GM23338 (cell line): ENCODE measurements around the gene MAMDC2. TPM values are rescaled to one million over a fixed set of nuclear protein-coding genes. Genes with fewer than 3 reads are reported as not detected.

Source experiments
- ATAC-seq: fragments of 200-7000 bp; cut with Tn5 transposase; 3 replicates; pipeline ENCODE4 v1.9.1; 2020
- DNase-seq: peaks from one replicate; pipeline ENCODE4 v3.0.0-alpha.2; 2015; ENCODE audit warnings: low spot score
- H2AFZ ChIP-seq: fragments of 200-600 bp; sonication (generic); 2 replicates; pipeline ENCODE4 v1.8.0; 2016; ENCODE audit warnings: antibody characterized with exemption, mild to moderate bottlenecking, moderate library complexity
- H3F3A ChIP-seq: fragments of 200-600 bp; sonication (generic); replicated peaks from 2 replicates; pipeline ENCODE4 v1.8.0; 2017; ENCODE audit warnings: antibody characterized with exemption, mixed run types, low read depth
- H3K27ac ChIP-seq: fragments of 200-600 bp; sonication (generic); 2 replicates; pipeline ENCODE4 v1.6.1; 2016; ENCODE audit warnings: low read depth
- H3K27me3 ChIP-seq: fragments of 200-600 bp; sonication (generic); 2 replicates; pipeline ENCODE4 v1.8.0; 2016; ENCODE audit warnings: mild to moderate bottlenecking, mixed run types, moderate library complexity; ENCODE audit not compliant: insufficient read depth
- H3K36me3 ChIP-seq: fragments of 200-600 bp; sonication (generic); 2 replicates; pipeline ENCODE4 v1.8.0; 2016; ENCODE audit warnings: mild to moderate bottlenecking; ENCODE audit not compliant: insufficient read depth
- H3K4me1 ChIP-seq: fragments of 200-600 bp; sonication (generic); 2 replicates; pipeline ENCODE4 v1.8.0; 2016; ENCODE audit warnings: mild to moderate bottlenecking, moderate library complexity; ENCODE audit not compliant: insufficient read depth
- H3K4me2 ChIP-seq: fragments of 200-600 bp; sonication (generic); 2 replicates; pipeline ENCODE4 v1.7.1; 2017; ENCODE audit warnings: mixed run types
- H3K4me3 ChIP-seq: fragments of 200-600 bp; sonication (generic); 2 replicates; pipeline ENCODE4 v1.6.1; 2016; ENCODE audit warnings: mixed run types
- H3K79me2 ChIP-seq: fragments of 200-600 bp; sonication (generic); replicated peaks from 2 replicates; pipeline ENCODE4 v1.8.0; 2017; ENCODE audit warnings: mild to moderate bottlenecking; ENCODE audit not compliant: insufficient read depth
- H3K9me2 ChIP-seq: fragments of 200-600 bp; sonication (generic); 2 replicates; pipeline ENCODE4 v1.8.0; 2017; ENCODE audit not compliant: insufficient read depth
- H4K20me1 ChIP-seq: fragments of 200-600 bp; sonication (generic); replicated peaks from 2 replicates; pipeline ENCODE4 v1.8.0; 2017; ENCODE audit warnings: mild to moderate bottlenecking; ENCODE audit not compliant: insufficient read depth
- H3K27ac Mint-ChIP-seq: 2 replicates; pipeline ENCODE4 v1.8.0; 2020; ENCODE audit warnings: inconsistent platforms, mild to moderate bottlenecking, moderate library complexity, mixed read lengths
- H3K27me3 Mint-ChIP-seq: 3 replicates; pipeline ENCODE4 v1.8.0; 2022; ENCODE audit warnings: low read depth, mild to moderate bottlenecking, moderate library complexity, mixed read lengths, inconsistent platforms; ENCODE audit not compliant: insufficient read depth, poor library complexity
- H3K36me3 Mint-ChIP-seq: 3 replicates; pipeline ENCODE4 v1.8.0; 2021; ENCODE audit warnings: low read depth, mild to moderate bottlenecking, inconsistent platforms, moderate library complexity, mixed read lengths
- H3K4me1 Mint-ChIP-seq: 3 replicates; pipeline ENCODE4 v1.8.0; 2020; ENCODE audit warnings: mild to moderate bottlenecking, inconsistent platforms, mixed read lengths
- H3K4me3 Mint-ChIP-seq: 3 replicates; pipeline ENCODE4 v1.8.0; 2021; ENCODE audit warnings: moderate library complexity, mild to moderate bottlenecking, inconsistent platforms, mixed read lengths
- H3K9me3 Mint-ChIP-seq: 3 replicates; pipeline ENCODE4 v1.8.0; 2020; ENCODE audit warnings: moderate library complexity, mild to moderate bottlenecking, inconsistent platforms, mixed read lengths
- CREB1 ChIP-seq: fragments of 250-450 bp; sonication (Bioruptor Pico); IDR thresholded peaks from 2 replicates; pipeline ENCODE4 v1.5.0; 2020; ENCODE audit warnings: low read depth, mild to moderate bottlenecking, moderate library complexity
- CTCF ChIP-seq, 2 experiments: fragments of 200-600 bp in 1 of 2; sonication (generic) in 1 of 2; conservative IDR thresholded peaks; 2 replicates each; pipeline versions ENCODE4 v1.5.1 to v1.6.1; 2016 to 2017; ENCODE audit warnings: antibody characterized with exemption in 2 of 2, low read depth in 2 of 2, mild to moderate bottlenecking in 2 of 2, moderate library complexity in 1 of 2
- ETS1 ChIP-seq: IDR thresholded peaks from 2 replicates; pipeline ENCODE4 v1.6.1; 2016; ENCODE audit warnings: antibody characterized with exemption
- EZH2 ChIP-seq: fragments of 200-600 bp; sonication (generic); IDR thresholded peaks from one replicate; pipeline ENCODE4 v1.8.0; 2017; ENCODE audit warnings: antibody characterized with exemption, mild to moderate bottlenecking, low read depth; ENCODE audit not compliant: unreplicated experiment
- EZH2phosphoT487 ChIP-seq: fragments of 200-600 bp; sonication (generic); IDR thresholded peaks from one replicate; pipeline ENCODE4 v1.8.1; 2018; ENCODE audit warnings: antibody characterized with exemption; ENCODE audit not compliant: unreplicated experiment
- NANOG ChIP-seq: IDR thresholded peaks from 2 replicates; pipeline ENCODE4 v1.6.1; 2016; ENCODE audit warnings: antibody characterized with exemption, borderline replicate concordance
- REST ChIP-seq: IDR thresholded peaks from one replicate; pipeline ENCODE4 v1.6.1; 2018; ENCODE audit warnings: antibody characterized with exemption; ENCODE audit not compliant: unreplicated experiment
- STAT1 ChIP-seq: IDR thresholded peaks from one replicate; pipeline ENCODE4 v1.6.1; 2016; ENCODE audit warnings: antibody characterized with exemption; ENCODE audit not compliant: unreplicated experiment
- ZNF331 ChIP-seq: fragments of 250-450 bp; sonication (Bioruptor Pico); IDR thresholded peaks from 2 replicates; pipeline ENCODE4 v1.5.0; 2020; ENCODE audit warnings: low read depth, mild to moderate bottlenecking, moderate library complexity
- polyA plus RNA-seq: library from polyadenylated mRNA; unstranded; fragments of >200 nt; fragmentation: Nextera tagmentation; extraction: Ambion mirVana; gene quantifications from 2 replicates; pipeline ENCODE4 v1.2.1, GENCODE V29; 2016
- total RNA-seq: library from RNA; depleted of rRNA; stranded (reverse); fragments of >200 nt; shearing (Covaris generic); gene quantifications from 2 replicates; pipeline ENCODE4 v1.2.3, GENCODE V29; 2014

The MAMDC2 gene
- total and polyA plus RNA-seq, 2 experiments from 2014 or later: 7.7 to 19.6 TPM

- Mint-ChIP-seq H3K4me1 (peaks cover 35% of the 10 kb centered on the region), H3K27me3 (no peaks in the 10 kb centered on the region), H3K4me3 (no peak overlapping the region), H3K9me3 (no peaks in the 10 kb centered on the region), H3K27ac (0 out of 2 replicates have a peak overlapping the region, but pooled peaks have one; percentile 36), H3K36me3 (peaks cover 10% of the 10 kb centered on the region; the same call in 2 of the 3 replicates)
- Histone ChIP-seq H2AFZ (no peak overlapping the region), H3K36me3 (no peaks in the 10 kb centered on the region; the same call in 1 of the 2 replicates), H3F3A (no peaks in the 10 kb centered on the region), H3K79me2 (no peaks in the 10 kb centered on the region), H3K9me2 (no peaks in the 10 kb centered on the region), H3K4me1 (peaks cover 26% of the 10 kb centered on the region), H3K4me3 (no peak overlapping the region), H4K20me1 (no peaks in the 10 kb centered on the region), H3K4me2 (no peak overlapping the region), H3K27ac (0 out of 2 replicates have a peak overlapping the region, but pooled peaks have one; percentile 57), H3K27me3 (no peaks in the 10 kb centered on the region)
- DNase-seq: no peak
- no peak for ATAC-seq
- TF ChIP-seq EZH2: no peak
Observed at GRCh38 chr9:70117835-70118319, 74.2 kb downstream of the MAMDC2 start.

- Histone ChIP-seq H4K20me1 (no peaks in the 10 kb centered on the region), H3K27ac (no peak overlapping the region), H2AFZ (no peak overlapping the region), H3K9me2 (no peaks in the 10 kb centered on the region), H3K4me1 (peaks cover 16% of the 10 kb centered on the region), H3K4me2 (no peak overlapping the region), H3K79me2 (no peaks in the 10 kb centered on the region), H3K4me3 (no peak overlapping the region), H3K27me3 (no peaks in the 10 kb centered on the region), H3K36me3 (no peaks in the 10 kb centered on the region; the same call in 1 of the 2 replicates), H3F3A (no peaks in the 10 kb centered on the region)
- Mint-ChIP-seq H3K4me1 (peaks cover 24% of the 10 kb centered on the region), H3K27me3 (no peaks in the 10 kb centered on the region), H3K4me3 (no peak overlapping the region), H3K36me3 (peaks cover 6% of the 10 kb centered on the region; the same call in 2 of the 3 replicates), H3K27ac (no peak overlapping the region), H3K9me3 (no peaks in the 10 kb centered on the region)
- no peak for ATAC-seq
- no peak for DNase-seq
- no peak for TF ChIP-seq CREB1
- TF ChIP-seq ZNF331: no peak
- TF ChIP-seq ETS1: no peak
- TF ChIP-seq NANOG: no peak
- no peak for TF ChIP-seq REST
- no peak for TF ChIP-seq STAT1
- no peak for TF ChIP-seq CTCF (conservative IDR thresholded peaks at IDR 0.05; ENCODE audit: low read depth in 2 of 2)
- no peak for TF ChIP-seq EZH2phosphoT487
Observed at GRCh38 chr9:70119786-70120185, 76.1 kb downstream of the MAMDC2 start.
